NCI-H524 treated with DMSO at 0.1 percent for 48 hours (cell line): ENCODE measurements around the gene CEP57.
"Not testable (repeated sequence)": the region's sequence is repeated elsewhere in the genome, so short reads cannot be mapped to it uniquely, and the experiment has no call there.

Experiments used
- DNase-seq: peaks from one replicate; lab custom pipeline; 2025; lab: John Stamatoyannopoulos, UW

The CEP57 gene

DNA sequence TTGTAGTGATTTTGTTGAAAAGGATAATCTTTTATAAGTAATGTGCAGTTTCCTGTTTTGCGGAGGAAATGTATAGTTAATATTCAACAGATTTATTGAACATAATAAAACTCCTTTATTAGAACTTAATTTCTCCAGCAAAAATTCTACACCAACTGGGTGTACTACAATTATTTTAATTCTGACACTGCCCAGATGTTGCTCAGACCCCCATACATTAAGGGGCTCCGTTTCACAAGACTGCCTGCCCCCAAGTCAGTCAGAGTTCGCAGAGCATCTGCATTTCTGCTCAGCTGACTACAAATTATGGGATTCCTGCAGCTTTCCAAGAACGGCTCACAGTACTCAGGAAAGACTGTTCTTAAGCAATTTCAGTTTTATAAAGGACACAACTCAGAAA lies 6.2 kb downstream of the CEP57 start:
- no peak for DNase-seq

DNA sequence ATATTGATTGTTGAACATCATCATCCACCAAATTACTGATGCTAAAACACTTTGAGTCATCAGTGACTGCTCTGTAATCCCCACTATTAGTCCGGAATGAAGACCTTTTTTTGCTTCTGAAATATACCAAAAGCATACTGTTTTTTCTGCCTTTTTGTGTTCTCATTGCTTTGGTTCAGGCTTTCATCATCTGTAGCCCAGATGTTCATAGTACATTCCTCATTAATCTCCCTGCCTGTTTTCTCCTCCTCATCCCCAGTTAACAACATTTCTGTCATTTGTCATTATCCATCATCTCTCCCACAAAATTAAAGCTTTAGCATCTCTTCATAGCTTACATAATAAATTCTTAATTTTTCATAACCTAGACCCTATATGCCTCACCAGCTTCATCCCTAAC lies 9.2 kb downstream of the CEP57 start:
- no peak for DNase-seq

GRCh38 chr11:95800438-95800837 lies 10.1 kb downstream of the CEP57 start:
- DNase-seq = no peak

- DNase-seq = no peak
Observed at GRCh38 chr11:95802806-95803205, 12.5 kb downstream of the CEP57 start.

- no peak for DNase-seq
Observed at GRCh38 chr11:95803973-95804372, 13.7 kb downstream of the CEP57 start.

DNA sequence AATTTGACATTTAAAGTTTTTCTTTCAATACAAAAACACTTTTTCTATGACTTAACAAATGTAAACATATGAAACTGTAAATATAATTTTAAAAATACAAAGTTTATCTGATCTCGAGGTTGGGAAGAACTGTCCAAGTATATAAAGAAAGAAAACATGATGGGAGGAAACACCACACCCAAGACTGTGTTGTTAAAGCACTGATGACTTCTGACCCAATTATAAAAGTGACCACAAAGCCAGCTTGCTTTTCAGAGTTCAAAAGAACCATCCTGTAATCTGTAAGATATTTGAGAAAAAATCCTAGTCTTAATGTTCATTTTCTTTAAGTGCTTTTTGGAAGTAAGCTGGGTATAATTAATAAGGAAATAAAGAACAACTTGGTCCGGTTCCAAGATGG lies 15.6 kb downstream of the CEP57 start:
- no peak for DNase-seq

DNA sequence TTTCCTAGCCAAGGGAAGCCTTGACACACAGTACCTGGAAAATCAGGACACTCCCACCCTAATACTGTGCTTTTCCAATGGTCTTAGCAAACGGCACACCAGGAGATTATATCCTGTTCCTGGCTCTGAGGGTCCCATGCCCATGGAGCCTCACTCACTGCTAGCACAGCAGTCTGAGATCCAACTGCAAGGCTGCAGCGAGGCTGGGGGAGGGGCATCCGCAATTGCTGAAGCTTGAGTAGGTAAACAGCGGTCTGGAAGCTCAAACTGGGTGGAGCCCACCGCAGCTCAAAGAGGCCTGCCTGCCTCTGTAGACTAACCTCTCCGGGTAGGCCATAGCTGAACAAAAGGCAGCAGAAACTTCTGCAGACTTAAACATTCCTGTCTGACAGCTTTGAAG lies 16.2 kb downstream of the CEP57 start:
- not testable (repeated sequence) for DNase-seq

GRCh38 chr11:95811052-95811451 lies 20.8 kb downstream of the CEP57 start:
- DNase-seq = not testable (repeated sequence)

DNA sequence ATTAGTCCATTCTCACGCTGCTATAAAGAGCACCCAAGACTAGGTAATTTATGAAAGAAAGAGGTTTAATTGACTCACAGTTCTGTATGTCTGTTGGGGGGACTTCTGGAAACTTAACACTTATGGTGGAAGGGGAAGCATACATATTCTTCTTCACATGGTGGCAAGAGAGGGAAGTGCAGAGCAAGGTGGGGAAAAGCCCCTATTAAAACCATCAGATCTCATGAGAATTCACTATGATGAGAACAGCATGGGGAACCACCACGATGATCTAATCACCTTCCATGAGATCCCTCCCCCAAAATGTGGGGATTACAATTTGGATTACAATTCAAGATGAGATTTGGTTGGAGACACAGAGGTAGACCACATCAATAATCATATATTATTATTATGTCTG lies 25.7 kb downstream of the CEP57 start:
- DNase-seq = no peak

GRCh38 chr11:95821640-95822039 lies 31.3 kb downstream of the CEP57 start:
- no peak for DNase-seq

- no peak for DNase-seq
Observed at GRCh38 chr11:95827696-95828095, 37.4 kb downstream of the CEP57 start.

DNA sequence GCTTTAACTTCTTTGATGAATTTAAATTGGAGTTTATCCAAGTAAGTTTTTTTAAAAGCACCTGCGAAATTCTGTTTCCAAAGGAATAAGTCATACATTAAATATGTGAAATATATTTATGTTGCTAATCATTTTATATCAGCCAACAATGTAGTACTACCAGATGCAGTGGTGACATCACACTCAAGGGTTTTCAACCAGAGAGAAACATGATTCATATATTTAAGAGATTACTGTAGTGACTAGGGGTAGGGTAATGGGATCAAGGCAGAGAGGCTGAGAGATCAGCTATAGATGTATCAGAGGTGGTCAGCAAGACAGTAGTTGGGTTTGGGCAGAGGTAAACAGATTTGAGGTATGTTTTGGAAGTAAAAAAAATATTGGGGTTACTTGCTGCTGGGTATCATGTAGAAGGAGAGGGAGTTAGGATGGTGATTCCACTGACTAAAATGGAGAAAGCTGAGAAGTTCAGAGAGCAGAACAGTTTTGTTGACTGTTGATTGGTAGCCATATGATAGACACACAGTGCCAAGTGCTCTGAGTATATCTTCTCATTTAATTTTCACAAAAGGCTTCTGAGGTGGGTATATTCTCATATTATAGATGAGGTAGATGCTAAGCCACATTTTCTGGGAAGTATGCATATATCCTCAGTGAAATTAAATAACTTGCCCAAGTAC lies 39.4 kb downstream of the CEP57 start:
- DNase-seq = no peak

DNA sequence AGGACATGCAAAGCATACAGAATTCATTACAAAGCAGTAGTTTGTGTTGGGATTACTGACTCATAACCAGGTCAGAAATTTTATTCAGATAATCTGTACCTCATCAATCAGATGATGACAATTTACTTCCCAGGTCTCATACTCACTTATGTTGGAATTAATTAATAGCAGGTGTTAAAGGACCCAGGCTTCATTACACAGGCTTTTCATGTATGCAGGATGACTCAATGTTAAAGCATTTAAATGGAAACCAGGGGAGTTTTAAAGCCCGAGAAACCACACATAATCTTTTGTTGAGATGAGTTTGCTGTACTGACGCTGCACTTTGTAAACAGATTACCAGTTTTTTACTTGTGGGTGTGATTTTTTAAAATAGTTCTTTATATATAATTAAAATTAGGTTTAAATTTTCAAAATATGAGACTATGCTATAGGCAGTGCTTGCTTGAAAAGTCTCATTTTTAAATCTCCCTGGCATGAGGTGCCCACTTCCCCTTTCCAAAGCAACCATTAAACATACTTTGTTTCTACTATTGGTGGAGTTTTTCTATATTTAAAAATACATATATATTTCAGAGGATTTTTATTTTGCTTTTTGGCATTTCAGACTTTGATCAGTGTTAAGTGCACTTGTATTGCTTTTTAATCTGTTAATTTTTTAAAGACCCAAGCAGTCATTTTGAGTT lies 41.0 kb downstream of the CEP57 start:
- no peak for DNase-seq

DNA sequence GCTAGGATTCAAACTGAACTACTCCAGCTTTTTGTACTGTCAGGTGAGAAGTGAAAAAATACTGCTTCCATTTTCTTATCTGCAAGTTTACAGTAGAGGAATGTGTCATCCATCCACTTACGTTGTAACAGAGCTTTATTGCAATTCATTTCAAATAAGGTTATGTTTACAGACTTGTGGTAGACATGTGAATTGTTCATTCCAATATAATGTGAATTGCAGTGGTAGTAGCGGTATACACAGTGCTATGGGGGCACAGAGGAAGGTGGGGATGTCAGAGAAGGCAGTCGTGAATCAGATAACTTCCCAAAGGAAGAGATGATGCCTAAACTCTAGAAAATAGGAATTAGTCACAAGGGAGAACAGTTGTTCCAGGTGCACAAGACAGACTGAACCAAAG lies 42.5 kb downstream of the CEP57 start:
- DNase-seq = no peak

GRCh38 chr11:95833378-95833777 lies 43.1 kb downstream of the CEP57 start:
- no peak for DNase-seq

GRCh38 chr11:95835351-95835750 lies 45.1 kb downstream of the CEP57 start:
- no peak for DNase-seq

GRCh38 chr11:95835768-95836488 lies 45.6 kb downstream of the CEP57 start:
- DNase-seq = peak; percentile 64

- DNase-seq = no peak
Observed at GRCh38 chr11:95845167-95845566, 54.9 kb downstream of the CEP57 start.

DNA sequence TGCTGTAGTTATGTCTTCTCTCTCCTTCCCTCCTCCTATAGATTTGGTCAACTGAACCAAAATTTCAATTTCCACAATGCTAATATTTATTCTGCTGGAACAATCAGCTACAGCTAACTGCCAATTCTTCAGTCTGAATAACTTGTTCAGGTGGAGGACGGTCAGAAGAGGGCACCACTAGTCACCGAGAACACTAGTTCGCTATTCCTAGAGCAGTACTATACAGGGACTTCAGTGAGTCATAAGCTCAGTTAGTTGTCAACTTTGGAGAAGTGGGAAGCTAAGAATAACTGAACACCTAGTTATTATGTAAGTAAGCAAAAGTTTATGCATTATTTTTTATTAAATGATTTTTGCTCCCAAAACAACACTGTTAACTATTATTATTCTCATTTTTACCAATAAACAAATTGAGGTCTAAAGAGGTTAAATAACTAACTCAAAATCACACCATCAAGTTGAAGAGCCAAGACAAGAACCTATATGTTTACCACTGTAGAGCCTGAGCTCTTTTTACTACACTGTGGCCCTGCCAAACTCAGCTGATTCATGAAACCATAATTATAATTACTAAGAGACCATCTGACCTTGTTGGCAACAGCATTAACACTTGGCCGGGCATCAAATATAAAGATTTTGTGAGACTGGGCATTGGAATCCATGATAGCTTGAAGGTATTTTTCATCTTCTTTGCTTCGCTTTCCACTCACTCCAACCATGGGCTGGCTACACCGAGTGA lies 59.0 kb downstream of the CEP57 start:
- DNase-seq = no peak

DNA sequence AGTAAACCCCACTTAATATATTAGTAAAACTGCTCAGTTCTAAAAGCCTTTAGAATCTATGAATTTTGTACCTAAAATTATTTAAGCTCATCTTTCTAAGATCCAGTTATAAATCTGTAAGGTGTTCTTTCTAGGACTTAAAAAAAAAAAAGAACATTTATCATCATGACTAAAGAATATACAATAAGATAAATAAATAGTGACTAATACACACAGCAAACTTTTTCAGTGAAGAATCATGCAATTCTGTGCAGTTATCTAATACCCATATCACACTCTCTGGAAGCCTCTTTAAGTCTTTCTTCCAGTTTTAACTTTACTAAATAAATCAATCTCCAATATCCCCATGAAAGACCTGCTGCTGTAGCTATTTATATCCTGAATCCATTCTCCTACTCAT lies 59.8 kb downstream of the CEP57 start:
- DNase-seq = no peak

DNA sequence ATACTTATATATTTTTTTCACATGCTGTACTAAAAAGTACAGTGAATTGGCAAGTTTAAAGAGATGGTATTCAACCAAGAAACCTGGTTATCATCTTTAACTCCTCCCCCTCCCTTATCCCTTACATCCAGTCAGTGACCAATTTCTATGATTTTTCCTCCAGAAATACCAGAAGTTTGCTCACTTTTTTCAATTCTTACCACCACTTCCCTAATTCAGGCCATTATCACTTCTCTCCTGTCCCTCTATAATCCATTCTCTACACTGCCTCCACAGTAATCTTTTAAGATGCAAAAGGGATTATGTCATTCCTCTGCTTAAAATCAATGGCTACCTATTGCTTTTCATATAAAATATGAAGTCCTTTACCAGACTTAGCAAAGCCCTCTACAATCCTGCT lies 62.8 kb downstream of the CEP57 start:
- DNase-seq = no peak

- DNase-seq = no peak
Observed at GRCh38 chr11:95853862-95854261, 63.6 kb downstream of the CEP57 start.

DNA sequence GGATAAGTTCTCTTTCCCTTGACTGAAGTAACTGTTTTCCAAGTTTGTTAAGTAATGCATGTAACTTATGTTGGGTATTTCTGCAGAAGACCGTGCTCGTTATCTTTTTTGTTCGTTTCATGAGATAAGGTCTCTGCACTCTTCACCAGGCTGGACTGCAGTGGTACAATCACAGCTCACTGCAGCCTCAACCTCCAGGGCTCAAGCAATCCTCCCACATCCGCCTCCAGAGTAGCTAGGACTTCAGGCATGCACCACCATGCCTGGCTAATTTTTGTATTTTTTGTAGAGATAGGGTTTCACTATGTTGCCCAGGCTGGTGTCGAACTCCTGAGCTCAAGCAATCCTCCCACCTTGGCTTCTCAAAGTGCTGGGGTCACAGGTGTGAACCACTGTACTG lies 64.1 kb downstream of the CEP57 start:
- DNase-seq = not testable (repeated sequence)
